Uterus (tissue), 2 donors: ENCODE measurements around the gene NOC4L.

Source experiments
- CTCF ChIP-seq, 4 experiments: fragments of 200-600 bp in 2 of 4; fragments of 450-650 bp in 2 of 4; sonication (generic) in 2 of 4; IDR thresholded peaks; one replicate each; pipeline ENCODE4 v1.5.1; 2016 to 2019; ENCODE audit warnings: antibody characterized with exemption in 4 of 4, mild to moderate bottlenecking in 2 of 4, moderate library complexity in 1 of 4
- POLR2A ChIP-seq, 2 donors: fragments of 450-650 bp; IDR thresholded peaks; one replicate each; pipeline ENCODE4 v1.6.1; 2016; ENCODE audit warnings: antibody characterized with exemption in 2 of 2, mild to moderate bottlenecking in 1 of 2, moderate library complexity in 1 of 2

GRCh38 chr12:132178801-132179401 lies 34.6 kb downstream of the NOC4L start:
- TF ChIP-seq CTCF (IDR thresholded peaks at IDR 0.05) (no peak), POLR2A (IDR thresholded peaks at IDR 0.05) (no peak)
